Muscle of back (tissue), 11 donors: ENCODE data around the gene MOXD1. TPM values are rescaled to one million over a fixed set of nuclear protein-coding genes. Genes with fewer than 3 reads are reported as not detected.

ENCODE experiments used
- DNase-seq, 3 donors: peaks; one replicate each; pipeline versions ENCODE4 v3.0.0 to v3.0.0-alpha.2; 2013
- polyA plus RNA-seq, 10 donors: library from polyadenylated mRNA; unstranded; fragments of 120-200 nt; gene quantifications; one replicate each; pipeline ENCODE4 v1.2.1, GENCODE V29; 2013; ENCODE audit not compliant: insufficient read length in 10 of 10

The MOXD1 gene
- polyA plus RNA-seq, 10 donors: 1.9 to 21.7 (median 3.8) TPM

GRCh38 chr6:132400555-132400882 is 756 bp downstream of the MOXD1 start:
- DNase-seq: peak in 1 of 3 donors; percentile 41

GRCh38 chr6:132399376-132400074 is 1.8 kb downstream of the MOXD1 start:
- DNase-seq: no peak

- DNase-seq: no peak
These were observed 6.2 kb downstream of the MOXD1 start for GRCh38 chr6:132395015-132395597.

GRCh38 chr6:132392792-132393191 is 8.5 kb downstream of the MOXD1 start:
- DNase-seq: no peak

GRCh38 chr6:132392270-132392646 is 9.0 kb downstream of the MOXD1 start:
- DNase-seq: no peak

GRCh38 chr6:132391391-132392269 is 9.6 kb downstream of the MOXD1 start:
- peak; percentile 30 to 67 (median 42) for DNase-seq

GRCh38 chr6:132390451-132390850 is 10.8 kb downstream of the MOXD1 start:
- DNase-seq: no peak

- no peak for DNase-seq
These were observed 11.3 kb downstream of the MOXD1 start for GRCh38 chr6:132390017-132390416.

GRCh38 chr6:132388291-132388690 is 13.0 kb downstream of the MOXD1 start:
- DNase-seq: no peak

- DNase-seq: no peak
These were observed 18.6 kb downstream of the MOXD1 start for GRCh38 chr6:132382630-132383175.

- no peak for DNase-seq
These were observed 19.9 kb downstream of the MOXD1 start for GRCh38 chr6:132381381-132381780.

- DNase-seq: no peak
These were observed 20.8 kb downstream of the MOXD1 start for GRCh38 chr6:132380358-132381029.

GRCh38 chr6:132369526-132369925 is 31.7 kb downstream of the MOXD1 start:
- no peak for DNase-seq

GRCh38 chr6:132368916-132369481 is 32.3 kb downstream of the MOXD1 start:
- no peak for DNase-seq

- no peak for DNase-seq
These were observed 35.9 kb downstream of the MOXD1 start for GRCh38 chr6:132365281-132365907.

GRCh38 chr6:132364306-132365074 is 36.8 kb downstream of the MOXD1 start:
- no peak for DNase-seq

GRCh38 chr6:132362442-132363185 is 38.7 kb downstream of the MOXD1 start:
- no peak for DNase-seq

- DNase-seq: no peak
These were observed 40.2 kb downstream of the MOXD1 start for GRCh38 chr6:132361101-132361500.

- no peak for DNase-seq
These were observed 41.4 kb downstream of the MOXD1 start for GRCh38 chr6:132359886-132360285.

GRCh38 chr6:132357120-132357519 is 44.2 kb downstream of the MOXD1 start:
- DNase-seq: peak in 2 of 3 donors; percentile 21 to 45
